Prostate gland (tissue), 2 donors: ENCODE measurements around the gene ATXN7.

Experiments
- CTCF ChIP-seq, 4 experiments: fragments of 200-600 bp in 2 of 4; fragments of 450-650 bp in 2 of 4; sonication (generic) in 2 of 4; IDR thresholded peaks; 1 replicate in 3 of 4; 2 replicates in 1 of 4; pipeline ENCODE4 v1.5.1; 2016 to 2019; ENCODE audit warnings: antibody characterized with exemption in 4 of 4, mild to moderate bottlenecking in 2 of 4, moderate library complexity in 2 of 4
- POLR2AphosphoS5 ChIP-seq: sonication (generic); formaldehyde crosslinking; IDR thresholded peaks from one replicate; pipeline ENCODE4 v1.6.1; 2017; ENCODE audit warnings: antibody characterized with exemption

- TF ChIP-seq CTCF (IDR thresholded peaks at IDR 0.05) (no peak), POLR2AphosphoS5 (no peak)
These were observed 36.8 kb downstream of the ATXN7 start for GRCh38 chr3:63900459-63900858.
